HepG2 (cell line): ENCODE results near the gene MAN1A2. TPM values are rescaled to one million over a fixed set of nuclear protein-coding genes. Genes with fewer than 3 reads are reported as not detected.

Experiments used
- ATAC-seq: fragments of 200-7000 bp; cut with Tn5 transposase; 3 replicates; pipeline ENCODE4 v1.9.1; 2020; ENCODE audit warnings: mild to moderate bottlenecking, moderate library complexity
- BruUV-seq: library from RNA; stranded (reverse); fragments of 400-500 nt; replicated peaks from 2 replicates; lab custom pipeline; 2021; lab: Mats Ljungman, UMichigan
- CTCF ChIA-PET: fragments of 300-600 bp; formaldehyde crosslinking; extraction: SDS; loops from one replicate; lab custom pipeline; 2021; ENCODE audit warnings: low total read pairs, inconsistent platforms, low intra/inter-chr PET ratio; lab: Yijun Ruan, JAX
- POLR2A ChIA-PET: fragments of 350-600 bp; sonication (Branson Sonifier 250); formaldehyde crosslinking; loops from one replicate; lab custom pipeline; 2020; ENCODE audit warnings: antibody characterized with exemption, inconsistent platforms; lab: Yijun Ruan, JAX
- DNase-seq: peaks from one replicate; pipeline ENCODE4 v3.0.0-alpha.2; 2015; ENCODE audit warnings: low spot score
- FAIRE-seq: peaks from 3 replicates; lab custom pipeline; 2011; peaks lifted over from hg19 to GRCh38; lab: Jason Lieb, UNC
- H2AFZ ChIP-seq: one replicate; pipeline ENCODE4 v1.6.1; 2011; ENCODE audit warnings: low read length, inconsistent platforms
- H3K27ac ChIP-seq: fragments of 300-600 bp; 3 replicates; pipeline ENCODE4 v1.8.0; 2011; ENCODE audit warnings: mixed run types, mild to moderate bottlenecking, mixed read lengths, low read length, inconsistent platforms; ENCODE audit not compliant: insufficient read depth; ENCODE audit errors: extremely low read length
- H3K27me3 ChIP-seq, 2 experiments: fragments of 200-600 bp in 1 of 2; 2 replicates in 1 of 2; 3 replicates in 1 of 2; pipeline versions ENCODE4 v1.6.0 to v1.8.0; 2011; ENCODE audit warnings: low read length in 2 of 2, mild to moderate bottlenecking in 2 of 2, moderate library complexity in 2 of 2, inconsistent platforms in 1 of 2; ENCODE audit not compliant: insufficient read depth in 2 of 2, control insufficient read depth in 1 of 2
- H3K36me3 ChIP-seq, 2 experiments: fragments of 200-600 bp in 1 of 2; replicated peaks in 1 of 2; 2 replicates in 1 of 2; 3 replicates in 1 of 2; pipeline versions ENCODE4 v1.5.1 to v1.8.0; 2011; ENCODE audit warnings: low read length in 2 of 2, inconsistent platforms in 1 of 2; ENCODE audit not compliant: insufficient read depth in 2 of 2, control insufficient read depth in 1 of 2
- H3K4me1 ChIP-seq: 2 replicates; pipeline ENCODE4 v1.5.1; 2012; ENCODE audit warnings: low read length, inconsistent platforms; ENCODE audit not compliant: insufficient read depth
- H3K4me2 ChIP-seq: 2 replicates; pipeline ENCODE4 v1.6.0; 2011; ENCODE audit warnings: low read depth, low read length, inconsistent platforms
- H3K4me3 ChIP-seq, 3 experiments: fragments of 200-600 bp in 1 of 3; sonication (generic), shearing (Covaris generic) in 1 of 3; replicated peaks in 1 of 3; 2 replicates each; pipeline ENCODE4 v1.5.1; 2011 to 2016; ENCODE audit warnings: low read length in 3 of 3, inconsistent platforms in 2 of 3, low read depth in 2 of 3, mild to moderate bottlenecking in 2 of 3, control low read depth in 1 of 3, mixed read lengths in 1 of 3; ENCODE audit not compliant: insufficient read depth in 1 of 3
- H3K79me2 ChIP-seq: one replicate; pipeline ENCODE4 v1.6.1; 2011; ENCODE audit warnings: low read length, inconsistent platforms; ENCODE audit not compliant: insufficient read depth
- H3K9ac ChIP-seq: 2 replicates; pipeline ENCODE4 v1.6.0; 2011; ENCODE audit warnings: mild to moderate bottlenecking, low read depth, low read length, inconsistent platforms; ENCODE audit not compliant: insufficient read depth
- H3K9me3 ChIP-seq: 2 replicates; pipeline ENCODE4 v1.5.1; 2012; ENCODE audit warnings: mild to moderate bottlenecking, low read length
- H4K20me1 ChIP-seq: 2 replicates; pipeline ENCODE4 v1.6.0; 2011; ENCODE audit warnings: inconsistent platforms, mild to moderate bottlenecking, low read length, moderate library complexity; ENCODE audit not compliant: insufficient read depth
- ELF1 ChIP-seq: sonication (generic); formaldehyde crosslinking; IDR thresholded peaks from 2 replicates; pipeline ENCODE4 v1.4.0; 2020; ENCODE audit warnings: missing genetic modification reagents
- HMGXB3 ChIP-seq: sonication (generic); formaldehyde crosslinking; IDR thresholded peaks from 2 replicates; pipeline ENCODE4 v1.4.0; 2020; ENCODE audit warnings: missing genetic modification reagents, borderline replicate concordance
- IKZF4 ChIP-seq: sonication (generic); formaldehyde crosslinking; IDR thresholded peaks from 2 replicates; pipeline ENCODE4 v1.5.1; 2020; ENCODE audit warnings: borderline replicate concordance, mild to moderate bottlenecking, low read depth, missing genetic modification reagents; ENCODE audit errors: not compliant biosample characterization
- MAZ ChIP-seq, 2 experiments: sonication (generic) in 1 of 2; formaldehyde crosslinking in 1 of 2; IDR thresholded peaks; 2 replicates each; pipeline versions ENCODE4 v1.5.0 to v1.6.1; 2012 to 2020; ENCODE audit warnings: low read depth in 2 of 2, mild to moderate bottlenecking in 2 of 2, borderline replicate concordance in 1 of 2, improper control_type of control experiment in 1 of 2, low read length in 1 of 2, missing genetic modification reagents in 1 of 2, moderate library complexity in 1 of 2
- NR1H2 ChIP-seq: sonication (generic); formaldehyde crosslinking; IDR thresholded peaks from 2 replicates; pipeline ENCODE4 v1.8.1; 2022; ENCODE audit warnings: low read depth, missing genetic modification reagents, borderline replicate concordance
- RBAK ChIP-seq: sonication (generic); formaldehyde crosslinking; IDR thresholded peaks from 2 replicates; pipeline ENCODE4 v1.5.1; 2020; ENCODE audit warnings: mild to moderate bottlenecking, missing genetic modification reagents
- TFAP4 ChIP-seq: sonication (generic); IDR thresholded peaks from 2 replicates; pipeline ENCODE4 v1.6.1; 2016; ENCODE audit warnings: low read depth, borderline replicate concordance
- ZNF121 ChIP-seq: sonication (generic); formaldehyde crosslinking; IDR thresholded peaks from 2 replicates; pipeline ENCODE4 v1.5.0; 2020; ENCODE audit warnings: mild to moderate bottlenecking, missing genetic modification reagents
- ZNF17 ChIP-seq: sonication (generic); formaldehyde crosslinking; IDR thresholded peaks from 2 replicates; pipeline ENCODE4 v1.5.0; 2020; ENCODE audit warnings: mild to moderate bottlenecking, missing genetic modification reagents
- ZNF720 ChIP-seq: sonication (generic); formaldehyde crosslinking; IDR thresholded peaks from 2 replicates; pipeline ENCODE4 v1.4.0; 2020; ENCODE audit warnings: missing genetic modification reagents
- ZNF761 ChIP-seq: sonication (generic); formaldehyde crosslinking; conservative IDR thresholded peaks from 2 replicates; pipeline ENCODE4 v1.4.0; 2020; ENCODE audit warnings: mild to moderate bottlenecking, missing genetic modification reagents
- ZNF780A ChIP-seq: sonication (generic); formaldehyde crosslinking; IDR thresholded peaks from 2 replicates; pipeline ENCODE4 v1.8.0; 2022; ENCODE audit warnings: mild to moderate bottlenecking, missing genetic modification reagents, moderate library complexity
- ZZZ3 ChIP-seq: sonication (generic); formaldehyde crosslinking; IDR thresholded peaks from 2 replicates; pipeline ENCODE4 v1.4.0; 2020; ENCODE audit warnings: missing genetic modification reagents, mild to moderate bottlenecking, borderline replicate concordance
- WGBS: methylation state at CpG from one replicate; pipeline ENCODE4 v1.1.6; 2017; ENCODE audit warnings: low lambda C conversion rate; 5-methylcytosine and 5-hydroxymethylcytosine counted together
- in situ Hi-C: cut with HindIII; loops from 2 replicates; pipeline ENCODE4 v1.10.0; 2017; ENCODE audit warnings: low pct_unique_long_range_greater_than_20kb; ENCODE audit not compliant: extremely low pct_ligation_motif_present
- intact Hi-C: fragments of 100-400 bp; cut with micrococcal nuclease; formaldehyde crosslinking; loops from one replicate; pipeline ENCODE4 v1.10.0; 2022; ENCODE audit not compliant: unreplicated experiment
- polyA plus RNA-seq, 8 experiments: library from polyadenylated mRNA; depleted of rRNA in 3 of 8; stranded (reverse) in 7 of 8; unstranded in 1 of 8; fragments of >200 nt; fragmentation: Illumina TruSeq in 4 of 8; extraction: Trizol in 4 of 8; gene quantifications; 2 replicates each; pipeline versions ENCODE4 v1.2.1 to v1.2.3, GENCODE V29; 2011 to 2016; ENCODE audit warnings: low read depth in 4 of 8, missing spikeins in 1 of 8, mixed read lengths in 1 of 8; ENCODE audit not compliant: insufficient read depth in 1 of 8
- total RNA-seq, 5 experiments: library from RNA; depleted of rRNA; stranded (reverse); fragments of >200 nt; fragmentation: Illumina TruSeq; extraction: Trizol; gene quantifications; 2 replicates each; pipeline ENCODE4 v1.2.3, GENCODE V29; 2016; ENCODE audit warnings: low read depth in 1 of 5

The MAN1A2 gene
- total and polyA plus RNA-seq, 2 of the 13 experiments (the other 11 are each of a cell fraction or from before 2014, with no cell fraction given) = 8.0 to 19.9 TPM

- no peaks in the 10 kb centered on the region for H3K79me2 ChIP-seq
- no peaks in the 10 kb centered on the region for H4K20me1 ChIP-seq
- no TSS peak for BruUV-seq
- peaks cover 22% of the 10 kb centered on the region for H3K4me1 ChIP-seq
- no peak overlapping the region for H3K4me2 ChIP-seq
- no peak overlapping the region for H2AFZ ChIP-seq
- no peaks in the 10 kb centered on the region for H3K9me3 ChIP-seq
- no peak overlapping the region for H3K27ac ChIP-seq
- intact Hi-C loops = no loop called here
- peaks cover 0 to 1% of the 10 kb centered on the region in 2 experiments; a peak in 1 of 5 replicates for H3K27me3 ChIP-seq
- H3K4me3 ChIP-seq = no peak overlapping the region
- H3K9ac ChIP-seq = no peak overlapping the region
- FAIRE-seq = no peak
- CTCF ChIA-PET = no interaction called here
- TF ChIP-seq IKZF4 = no peak
- no peak for TF ChIP-seq NR1H2
- no peak for TF ChIP-seq MAZ (IDR thresholded peaks at IDR 0.05; ENCODE audit: borderline replicate concordance, low read depth, low read length)
- no peak for TF ChIP-seq MAZ (CRISPR knock-in tag; IDR thresholded peaks at IDR 0.05; ENCODE audit: low read depth)
- TF ChIP-seq ZNF761 (CRISPR knock-in tag) = no peak
- no peak for TF ChIP-seq ELF1
- TF ChIP-seq ZNF17 (CRISPR knock-in tag) = no peak
- no peak for TF ChIP-seq ZNF121 (CRISPR knock-in tag)
- TF ChIP-seq RBAK (CRISPR knock-in tag) = no peak
- TF ChIP-seq, all 625 proteins: peak for 0
- no peak for ATAC-seq
- POLR2A ChIA-PET = no interaction called here
- DNase-seq = no peak
- in situ Hi-C loops = no loop called here
- H3K36me3 ChIP-seq = no peaks in the 10 kb centered on the region
- WGBS = 22% methylated on average over 3 of the region's 3 CpGs
Observed at GRCh38 chr1:117569856-117570255, 202.6 kb downstream of the MAN1A2 start.

DNA sequence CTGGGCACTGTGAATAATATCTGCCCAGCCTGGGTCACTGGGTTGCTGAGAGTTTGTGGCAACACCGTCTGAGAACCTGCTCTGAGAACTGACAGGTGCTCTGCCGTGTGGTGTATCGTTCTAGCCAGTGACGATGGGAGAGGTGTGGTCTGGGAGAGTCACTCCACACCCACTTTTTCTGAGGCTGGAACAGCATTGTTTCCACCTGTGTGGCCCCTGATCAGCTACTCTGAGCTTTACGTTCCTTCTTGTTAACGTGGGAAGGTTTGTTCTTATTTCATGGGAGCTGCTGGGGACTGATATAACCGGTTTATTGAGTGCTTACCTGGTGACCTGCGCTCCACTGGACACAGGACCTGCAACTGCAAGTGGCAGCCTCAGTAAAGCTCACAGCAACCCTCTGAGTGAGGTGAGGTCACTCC is 203.8 kb downstream of the MAN1A2 start:
- H3K9ac ChIP-seq = no peak overlapping the region
- H3K4me2 ChIP-seq = no peak overlapping the region
- 4% methylated on average over 3 of the region's 8 CpGs for WGBS
- H3K27ac ChIP-seq = no peak overlapping the region
- in situ Hi-C loops = no loop called here
- H3K4me1 ChIP-seq = peaks cover 28% of the 10 kb centered on the region
- no peaks in the 10 kb centered on the region for H4K20me1 ChIP-seq
- H3K79me2 ChIP-seq = no peaks in the 10 kb centered on the region
- H3K27me3 ChIP-seq = peaks cover 0 to 1% of the 10 kb centered on the region in 2 experiments; a peak in 1 of 5 replicates
- intact Hi-C loops = no loop called here
- CTCF ChIA-PET = no interaction called here
- H3K9me3 ChIP-seq = no peaks in the 10 kb centered on the region
- DNase-seq (no peak), FAIRE-seq (no peak), ATAC-seq (no peak)
- H2AFZ ChIP-seq = no peak overlapping the region
- no TSS peak for BruUV-seq
- no peak overlapping the region for H3K4me3 ChIP-seq
- POLR2A ChIA-PET = no interaction called here
- H3K36me3 ChIP-seq = no peaks in the 10 kb centered on the region
- TF ChIP-seq TFAP4 = no peak
- no peak for TF ChIP-seq ZZZ3 (CRISPR knock-in tag)
- TF ChIP-seq HMGXB3 (CRISPR knock-in tag) = no peak
- TF ChIP-seq ZNF720 (CRISPR knock-in tag) = no peak
- TF ChIP-seq ZNF780A (CRISPR knock-in tag) = no peak
